Stimulated activated CD4-positive, alpha-beta T cell treated with anti-CD3 and anti-CD28 coated beads, Interleukin-4, amount 100 ng/mL, for 4 hours (primary cell): ENCODE results near the gene PRSS33.

Experiments
- DNase-seq, 2 experiments: peaks; one replicate each; pipeline ENCODE4 v3.0.0-alpha.2; 2020

The PRSS33 gene

GRCh38 chr16:2739625-2740430 lies 47.5 kb downstream of the PRSS33 start:
- no peak for DNase-seq

- no peak for DNase-seq
Observed at GRCh38 chr16:2738615-2739014, 48.7 kb downstream of the PRSS33 start.

- DNase-seq: no peak
Observed at GRCh38 chr16:2737895-2738418, 49.4 kb downstream of the PRSS33 start.

GRCh38 chr16:2737238-2737605 lies 50.1 kb downstream of the PRSS33 start:
- DNase-seq: no peak

- no peak for DNase-seq
Observed at GRCh38 chr16:2736476-2737237, 50.7 kb downstream of the PRSS33 start.

GRCh38 chr16:2734844-2735515 lies 52.4 kb downstream of the PRSS33 start:
- DNase-seq: no peak
